ENCODE results near the gene CREBL2.
"Not testable (repeated sequence)": the region's sequence is repeated elsewhere in the genome, so short reads cannot be mapped to it uniquely, and the experiment has no call there.

Gene CREBL2, protein sequence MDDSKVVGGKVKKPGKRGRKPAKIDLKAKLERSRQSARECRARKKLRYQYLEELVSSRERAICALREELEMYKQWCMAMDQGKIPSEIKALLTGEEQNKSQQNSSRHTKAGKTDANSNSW

DNA sequence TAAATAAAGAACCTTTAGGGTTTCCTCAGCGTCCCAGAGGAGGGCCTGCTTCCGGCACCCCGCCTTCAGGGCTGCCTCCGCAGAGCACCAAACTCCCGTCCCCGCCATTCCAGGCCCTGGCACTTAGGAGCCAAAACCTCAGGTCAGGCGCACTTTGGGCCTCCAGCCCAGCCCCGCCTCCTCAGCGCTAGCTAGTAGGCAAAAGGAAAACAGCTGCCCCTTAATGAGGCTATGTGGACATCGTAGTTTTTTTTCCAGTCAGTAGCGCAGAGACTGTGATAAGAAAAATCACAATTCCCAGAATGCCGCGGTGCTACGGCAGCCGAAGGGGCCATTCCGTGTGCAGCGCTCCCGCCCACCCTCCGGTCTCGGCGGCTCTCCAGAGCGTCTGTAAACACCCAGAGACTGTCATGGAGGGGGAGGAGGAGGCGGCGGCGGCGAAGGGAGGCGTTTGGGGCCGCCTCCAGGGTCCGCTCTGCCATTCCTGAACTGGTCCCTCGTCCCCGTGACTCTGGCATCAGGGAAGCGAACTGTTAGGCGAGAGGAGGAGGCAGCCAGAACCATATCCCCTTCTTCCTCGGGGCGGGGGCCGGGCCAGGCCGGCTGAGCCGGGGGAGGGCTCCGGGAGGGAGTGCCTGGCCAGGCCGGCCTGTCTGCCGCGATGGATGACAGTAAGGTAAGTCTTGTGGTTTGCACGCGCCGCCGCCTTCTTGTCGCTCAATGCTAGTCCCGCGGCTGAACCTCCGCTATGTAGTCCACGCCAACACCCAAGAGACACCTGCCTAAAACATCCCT, at the start of gene CREBL2:
Gene CREBL2, plus strand, starts transcription at position 365 of the 795 bp plus-strand sequence. Its CDS starts 297 bp downstream, at position 662.
- DNase-seq = peak; percentile 53

DNA sequence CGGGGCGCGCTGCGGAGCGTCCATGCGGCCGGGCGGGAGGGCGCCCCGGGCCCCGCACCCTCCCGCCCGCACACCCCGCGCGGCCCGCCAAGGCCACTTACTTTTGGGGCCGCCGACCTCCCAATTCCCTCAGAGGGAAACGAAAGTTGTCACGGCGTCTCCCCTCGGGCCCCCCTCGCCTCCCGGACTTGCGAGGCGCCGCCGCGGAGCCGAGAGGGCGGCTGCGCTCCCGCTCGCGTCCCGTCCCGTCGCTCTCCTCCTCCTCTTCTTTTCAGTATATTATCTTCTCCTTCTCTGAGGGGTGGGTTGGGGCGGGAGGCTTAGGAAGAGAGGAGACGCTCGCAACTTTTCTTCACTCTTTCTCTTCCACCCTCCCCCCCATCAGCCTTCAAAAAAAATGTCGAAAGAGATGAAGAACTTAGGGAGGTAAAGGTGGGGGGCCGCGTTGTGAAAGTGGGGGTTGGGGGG, 49.6 kb upstream of the CREBL2 start:
- DNase-seq = no peak

DNA sequence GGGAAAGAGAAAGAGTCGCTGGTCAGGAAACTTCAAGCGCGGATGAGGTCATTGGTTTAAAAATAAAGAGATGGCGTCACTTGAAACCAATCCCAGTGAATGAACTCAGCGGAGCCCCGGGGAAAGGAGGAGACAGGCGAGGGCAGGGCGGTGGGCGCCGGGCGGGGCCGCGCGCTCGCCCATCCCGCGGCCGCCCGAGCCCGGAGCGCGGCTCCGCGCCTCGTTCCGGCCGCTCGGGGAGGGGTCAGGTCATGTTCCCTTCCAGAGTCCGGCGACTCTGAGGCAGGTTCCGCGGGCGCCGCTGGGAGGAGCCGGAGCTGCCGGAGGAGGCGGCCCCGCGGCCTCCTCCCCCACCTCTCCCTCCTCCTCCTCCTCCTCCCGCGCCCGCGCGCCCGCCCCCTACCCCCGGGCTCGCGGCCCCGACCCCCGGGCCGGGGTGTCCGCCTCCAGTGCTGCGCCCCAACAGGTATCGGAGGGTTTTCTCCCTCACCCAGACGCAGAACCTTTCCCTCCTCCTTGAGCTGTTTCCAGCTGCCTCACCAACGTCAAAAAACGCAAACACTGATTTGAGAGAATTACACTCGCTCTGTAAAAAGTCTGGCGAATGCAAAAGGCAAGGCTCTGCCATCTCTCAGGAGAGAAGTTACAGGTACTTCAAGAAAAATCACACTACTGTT, 49.0 kb upstream of the CREBL2 start, which contains the start of gene DUSP16:
Gene DUSP16, minus strand, starts transcription at position 279 of the 677 bp plus-strand sequence. CDS start 41,765 bp downstream, outside the sequence.
- DNase-seq = peak; percentile 78

DNA sequence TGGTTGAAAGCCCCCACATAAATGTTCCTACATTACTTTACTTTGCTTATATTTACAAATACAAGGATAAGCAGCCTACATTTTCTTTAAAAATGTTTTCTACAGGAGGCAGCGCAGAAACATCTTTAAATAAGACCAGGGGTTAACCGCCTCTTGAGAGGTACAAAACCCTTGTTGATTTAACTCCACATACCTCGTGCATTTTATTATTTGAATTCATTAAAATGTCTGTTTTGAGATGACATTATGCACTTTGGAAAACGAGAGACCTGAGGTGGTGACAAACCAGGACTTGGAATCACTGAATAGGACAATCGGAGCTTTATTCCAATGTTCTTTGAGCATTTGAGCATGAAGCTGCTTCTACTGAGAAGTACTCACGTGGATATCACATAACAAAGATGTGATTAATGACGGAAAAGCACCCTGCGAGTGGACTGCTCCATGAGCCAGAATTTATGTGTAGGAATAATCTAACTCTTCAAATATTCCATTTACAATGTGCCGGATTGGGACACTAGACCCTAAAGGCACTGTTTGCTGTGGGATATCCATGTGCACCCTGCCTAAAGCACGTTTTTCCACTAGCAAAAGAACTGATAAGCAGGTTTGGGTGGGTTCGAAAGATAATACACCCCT, 48.3 kb upstream of the CREBL2 start:
- DNase-seq = no peak

DNA sequence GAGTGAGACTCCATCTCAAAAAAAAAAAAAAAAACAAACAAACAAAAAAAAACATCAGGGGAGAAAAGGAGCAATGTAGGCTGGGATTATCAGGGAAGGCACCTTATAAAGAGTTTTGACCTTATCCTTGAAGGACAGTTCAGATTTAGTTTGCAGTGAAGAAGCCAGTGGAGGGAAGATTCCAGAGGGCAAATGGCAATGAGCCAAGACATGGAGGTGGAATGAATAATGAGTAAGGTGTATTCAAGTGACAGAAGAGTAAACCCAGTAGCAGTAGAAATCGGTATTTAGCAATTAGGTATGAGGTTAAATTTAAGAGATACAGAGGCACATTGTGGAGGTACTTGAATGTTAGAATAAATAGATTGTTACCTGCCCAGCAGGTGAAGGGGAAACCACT, 46.8 kb upstream of the CREBL2 start:
- no peak for DNase-seq

DNA sequence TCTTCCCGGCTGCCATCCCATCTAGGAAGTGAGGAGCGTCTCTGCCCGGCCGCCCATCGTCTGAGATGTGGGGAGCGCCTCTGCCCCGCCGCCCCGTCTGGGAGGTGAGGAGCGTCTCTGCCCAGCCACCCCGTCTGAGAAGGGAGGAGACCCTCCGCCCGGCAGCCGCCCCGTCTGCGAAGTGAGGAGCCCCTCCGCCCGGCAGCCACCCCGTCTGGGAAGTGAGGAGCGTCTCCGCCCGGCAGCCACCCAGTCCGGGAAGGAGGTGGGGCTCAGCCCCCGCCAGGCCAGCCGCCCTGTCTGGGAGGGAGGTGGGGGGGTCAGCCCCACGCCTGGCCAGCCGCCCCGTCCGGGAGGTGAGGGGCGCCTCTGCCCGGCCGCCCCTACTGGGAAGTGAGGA, 45.7 kb upstream of the CREBL2 start:
- not testable (repeated sequence) for DNase-seq

DNA sequence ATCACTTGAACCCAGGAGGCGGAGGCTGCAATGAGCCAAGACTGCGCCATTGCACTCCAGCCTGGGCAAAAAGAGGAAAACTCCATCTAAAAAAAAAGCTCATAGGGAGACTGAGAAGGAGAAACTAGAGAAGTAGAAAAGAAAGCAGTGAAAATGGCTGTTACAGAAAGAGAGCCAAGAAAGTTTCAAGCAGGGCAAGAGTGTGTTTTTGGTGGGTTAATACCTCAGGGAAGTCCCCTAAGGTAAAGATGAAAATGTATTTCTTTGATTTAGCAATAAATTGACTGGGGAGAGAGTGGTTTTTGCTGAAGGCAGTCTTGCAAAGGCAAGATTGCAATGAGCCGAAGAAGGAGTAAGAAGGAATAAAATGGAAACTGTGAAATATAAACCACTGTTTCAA, 39.0 kb upstream of the CREBL2 start:
- DNase-seq = no peak

DNA sequence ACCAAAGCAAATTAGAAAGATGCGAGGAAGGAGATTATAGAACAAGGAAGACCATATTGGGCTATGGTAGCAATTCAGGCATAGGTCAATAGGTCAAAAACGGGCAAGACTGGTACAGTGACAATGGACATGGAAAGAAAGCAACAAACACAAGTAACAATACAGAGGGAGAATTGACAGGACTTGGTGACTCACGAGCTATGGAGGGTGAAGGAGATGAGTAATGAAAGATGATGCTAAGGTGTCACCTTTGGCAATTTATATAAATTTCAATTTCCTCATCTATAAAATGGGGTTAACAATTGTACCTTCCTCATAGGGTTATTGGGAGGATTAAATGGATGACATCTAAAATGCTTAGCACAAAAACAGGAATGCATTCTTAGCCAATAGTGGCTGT, 33.9 kb upstream of the CREBL2 start:
- DNase-seq = no peak

DNA sequence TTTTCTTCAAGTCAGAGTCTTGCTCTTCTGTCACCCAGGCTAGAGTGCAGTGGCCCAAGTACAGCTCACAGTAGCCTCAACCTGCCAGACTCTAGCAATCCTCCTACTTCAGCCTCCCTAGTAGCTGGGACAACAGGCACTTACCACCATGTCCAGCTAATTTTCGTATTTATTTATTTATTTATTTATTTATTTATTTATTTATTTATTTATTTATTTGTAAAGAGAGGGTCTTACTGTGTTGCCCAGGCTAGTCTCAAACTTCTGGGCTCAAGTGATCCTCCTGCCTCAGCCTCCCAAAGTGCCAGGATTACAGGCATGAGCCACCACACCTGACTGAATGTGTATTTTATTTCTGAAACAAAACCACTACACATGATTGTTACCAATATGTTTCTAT, 31.0 kb upstream of the CREBL2 start:
- DNase-seq = not testable (repeated sequence)

DNA sequence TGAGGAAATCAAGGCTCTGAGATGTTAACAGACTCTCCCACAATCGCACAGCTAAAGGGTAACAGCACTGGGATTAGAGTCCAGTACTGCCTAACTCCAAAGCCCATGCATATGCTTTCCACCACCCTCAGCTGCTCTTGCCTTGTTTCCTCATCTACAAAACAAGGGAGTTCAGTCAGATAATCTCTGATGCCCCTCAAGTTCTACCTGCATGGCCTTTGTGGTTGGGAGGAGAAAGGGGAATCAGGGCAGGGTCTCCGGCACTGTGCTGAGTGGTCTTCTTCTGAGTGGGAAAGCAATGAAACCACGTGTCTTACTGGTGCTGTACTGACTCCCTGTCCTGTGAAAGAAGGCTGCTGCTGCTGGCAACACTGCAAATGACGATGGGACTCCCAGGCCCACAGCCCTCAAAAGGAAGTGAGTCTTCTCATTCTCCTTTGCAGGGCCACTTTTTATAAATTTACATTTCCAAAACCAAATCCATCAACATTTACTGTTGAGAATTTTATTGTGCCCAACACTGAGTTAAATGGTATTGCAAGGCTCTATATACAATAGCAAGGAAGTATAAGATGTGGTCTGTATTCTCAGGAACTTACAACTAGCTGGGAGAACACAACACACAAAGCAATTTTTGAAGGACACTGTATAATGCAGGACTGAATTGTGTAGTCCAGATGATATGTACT, 29.3 kb upstream of the CREBL2 start:
- no peak for DNase-seq

DNA sequence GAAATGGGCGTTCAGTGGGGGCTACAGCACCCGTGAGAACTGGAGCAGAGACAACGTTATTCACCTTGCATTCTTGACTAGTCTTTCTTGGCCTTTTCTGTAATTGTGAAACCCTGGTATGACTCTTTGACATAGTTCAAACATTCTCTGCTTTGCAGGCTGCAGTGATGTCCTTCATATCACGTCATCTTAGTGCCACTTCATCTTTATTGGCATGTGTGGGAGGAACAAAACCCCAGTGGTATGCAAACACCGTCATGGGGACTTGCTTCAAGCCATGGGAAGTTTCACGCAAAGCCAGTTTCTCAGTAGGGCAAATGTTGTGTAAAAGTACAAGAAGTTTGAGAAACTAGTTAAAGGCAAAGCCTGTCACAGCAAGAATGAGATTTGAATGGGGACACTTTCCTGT, 28.8 kb upstream of the CREBL2 start:
- no peak for DNase-seq

DNA sequence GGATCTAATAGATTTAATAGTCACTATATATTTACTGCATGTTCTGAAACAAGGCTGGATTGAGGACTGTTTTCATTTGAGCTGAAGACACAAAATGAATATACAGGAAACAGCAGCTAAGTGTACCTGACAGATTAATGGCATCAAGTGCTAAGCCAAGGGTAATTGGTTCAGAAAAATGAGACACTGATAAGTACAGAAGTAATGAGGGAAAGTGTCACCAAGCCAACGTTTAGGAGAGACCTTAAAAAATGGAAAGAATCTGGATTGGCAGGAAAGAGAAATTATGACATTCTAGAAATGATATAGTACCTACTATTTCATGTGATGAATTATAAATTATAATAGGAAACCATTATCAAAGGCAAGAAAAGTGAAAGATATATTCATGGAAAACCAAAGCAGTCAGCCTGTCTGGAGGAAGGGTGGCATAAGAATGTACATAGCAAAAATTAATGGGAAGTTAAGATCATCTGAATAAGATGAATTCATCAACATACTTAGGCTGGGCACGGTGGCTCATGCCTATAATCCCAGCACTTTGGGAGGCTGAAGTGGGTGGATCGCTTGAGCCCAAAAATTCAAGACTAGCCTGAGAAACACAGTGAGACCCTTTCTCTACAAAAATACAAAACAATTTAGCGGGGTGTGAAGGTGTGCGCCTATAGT, 28.0 kb upstream of the CREBL2 start:
- no peak for DNase-seq

DNA sequence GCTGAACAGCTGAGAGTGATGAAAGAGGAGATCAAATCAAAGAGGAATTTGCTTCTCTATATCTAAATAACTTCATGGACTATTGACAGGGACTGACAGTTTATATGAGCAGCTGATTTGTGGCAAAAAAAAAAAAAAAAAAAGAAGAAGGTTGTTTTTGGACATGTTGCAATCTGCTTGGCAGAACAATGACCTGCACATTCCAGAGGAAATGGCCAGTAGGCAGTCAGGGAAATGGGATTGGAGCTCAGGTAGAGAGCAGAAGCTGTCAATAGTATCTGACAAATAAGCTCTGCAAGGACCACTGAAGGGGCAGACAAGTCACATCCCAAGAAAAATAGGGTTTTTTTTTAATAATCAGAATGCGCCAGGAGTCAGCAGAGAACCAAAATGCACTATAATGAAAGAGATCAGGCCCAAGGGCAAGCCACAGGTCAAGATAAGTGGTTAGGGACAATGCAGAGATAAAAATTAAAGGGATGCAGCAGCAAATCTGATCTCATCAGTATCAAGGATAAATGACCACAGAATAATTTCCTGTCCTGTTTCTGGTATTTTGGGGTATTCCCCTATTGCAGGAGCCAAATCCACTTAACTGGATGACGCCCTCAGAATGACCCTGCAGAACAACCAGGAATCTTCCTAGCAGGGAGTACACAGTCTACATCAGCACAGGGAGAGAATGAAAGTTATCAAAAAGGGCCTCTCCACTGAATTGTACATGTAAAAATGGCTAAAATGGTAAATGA, 26.4 kb upstream of the CREBL2 start:
- DNase-seq = no peak

DNA sequence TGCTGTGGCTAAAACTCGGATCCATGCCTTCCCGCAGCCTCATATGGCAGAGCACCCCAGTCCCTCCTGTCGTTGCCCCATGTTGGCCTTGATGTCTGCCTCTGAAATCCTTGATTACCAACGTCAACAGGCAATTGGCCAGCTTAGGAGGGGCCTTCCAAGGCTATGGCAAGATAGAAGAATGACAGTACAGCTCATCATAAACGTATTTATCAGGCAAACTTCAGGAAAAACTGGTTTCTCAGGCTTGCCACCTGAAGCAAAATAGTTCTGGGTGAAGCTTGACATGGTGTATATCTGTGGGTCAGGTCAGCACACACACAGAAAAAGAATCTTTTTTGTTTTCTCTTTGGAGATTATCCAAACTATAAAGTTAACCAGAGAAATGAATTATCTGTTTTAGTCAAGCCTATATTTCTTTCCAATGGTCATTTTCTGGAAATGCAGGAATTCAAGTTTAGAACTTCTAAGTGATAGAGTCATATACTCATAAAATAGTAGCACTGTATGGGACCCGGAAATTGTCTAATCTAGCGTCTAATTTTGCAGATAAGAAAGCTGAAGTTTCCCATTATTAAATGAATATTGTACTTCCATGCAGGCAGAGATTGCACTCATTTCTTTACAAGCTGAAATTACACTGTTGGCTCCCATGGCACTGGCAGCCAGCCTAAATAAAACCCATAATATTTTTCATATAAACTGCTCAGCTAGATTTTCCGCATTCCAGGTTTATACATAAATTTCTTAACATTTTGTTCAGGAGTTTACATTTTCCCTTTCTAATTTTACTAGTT, 24.6 kb upstream of the CREBL2 start:
- no peak for DNase-seq

DNA sequence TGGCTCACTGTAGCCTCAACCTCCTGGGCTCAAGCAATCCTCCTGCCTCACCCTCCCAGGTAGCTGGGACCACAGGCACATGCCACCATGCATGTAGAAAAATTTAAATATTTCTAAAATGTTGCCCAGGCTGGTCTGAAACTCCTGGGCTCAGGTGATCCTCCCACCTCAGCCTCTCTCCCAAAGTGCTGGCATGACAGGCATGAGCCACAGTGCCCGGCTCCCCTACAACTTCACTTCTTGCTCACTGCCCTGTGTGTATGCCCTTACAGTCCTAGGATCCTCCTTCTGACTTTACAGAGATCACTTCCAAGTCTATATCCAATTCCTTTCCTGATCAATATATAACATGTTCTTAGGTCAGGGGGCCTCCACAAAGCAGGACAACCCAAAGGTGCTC, 23.8 kb upstream of the CREBL2 start:
- DNase-seq = no peak

DNA sequence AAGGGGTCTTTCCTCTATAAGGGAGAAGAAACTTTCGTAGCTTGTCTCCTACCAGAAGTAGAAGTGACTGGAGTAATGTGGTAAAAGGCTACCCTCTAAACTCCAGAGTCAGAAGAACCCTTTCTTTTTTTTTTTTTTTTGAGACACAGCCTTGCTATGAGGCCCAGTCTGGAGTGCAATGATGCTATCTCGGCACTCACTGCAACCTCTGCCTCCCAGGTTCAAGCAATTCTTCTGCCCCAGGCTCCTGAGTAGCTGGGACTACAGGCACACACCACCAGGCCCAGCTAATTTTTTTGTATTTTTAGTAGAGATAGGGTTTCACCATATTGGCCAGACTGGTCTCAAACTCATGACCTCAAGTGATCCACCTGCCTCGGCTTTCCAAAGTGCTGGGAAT, 23.2 kb upstream of the CREBL2 start:
- not testable (repeated sequence) for DNase-seq

DNA sequence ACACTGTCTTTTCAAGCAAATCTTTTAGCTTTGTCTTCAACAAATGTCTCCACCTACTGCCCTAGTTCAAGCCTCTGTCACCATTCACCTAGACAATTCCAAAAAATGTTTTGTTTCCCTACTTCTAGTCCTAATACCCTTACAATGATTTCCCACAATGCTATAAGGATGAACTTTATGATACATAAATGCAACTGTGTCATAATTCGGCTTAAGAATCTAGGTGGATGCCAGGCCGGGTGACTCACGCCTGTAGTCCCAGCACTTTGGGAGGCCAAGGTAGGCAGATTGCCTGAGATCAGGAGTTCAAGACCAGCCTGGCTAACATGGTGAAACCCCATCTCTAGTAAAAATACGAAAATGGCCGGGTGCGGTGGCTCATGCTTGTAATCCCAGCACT, 20.7 kb upstream of the CREBL2 start:
- DNase-seq = no peak

DNA sequence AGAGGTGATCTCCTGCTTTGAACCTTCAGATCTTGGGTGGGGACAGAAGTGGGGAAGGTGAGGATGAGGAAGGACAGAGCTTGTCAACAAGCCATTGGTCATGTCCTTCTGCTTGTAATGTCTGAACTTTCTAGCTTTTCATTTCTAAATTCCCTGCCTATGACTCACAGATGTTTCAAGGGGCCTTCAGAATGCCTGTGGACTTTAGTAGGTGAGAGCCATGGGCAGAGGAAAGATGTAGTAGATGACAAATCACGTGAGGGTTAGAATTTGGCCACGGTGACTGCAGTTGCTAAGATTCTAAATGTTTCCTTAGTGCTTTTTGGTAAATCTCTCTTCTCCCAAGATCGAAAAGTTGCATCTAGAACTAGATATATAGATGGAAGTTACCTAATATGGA, 18.7 kb upstream of the CREBL2 start:
- no peak for DNase-seq

DNA sequence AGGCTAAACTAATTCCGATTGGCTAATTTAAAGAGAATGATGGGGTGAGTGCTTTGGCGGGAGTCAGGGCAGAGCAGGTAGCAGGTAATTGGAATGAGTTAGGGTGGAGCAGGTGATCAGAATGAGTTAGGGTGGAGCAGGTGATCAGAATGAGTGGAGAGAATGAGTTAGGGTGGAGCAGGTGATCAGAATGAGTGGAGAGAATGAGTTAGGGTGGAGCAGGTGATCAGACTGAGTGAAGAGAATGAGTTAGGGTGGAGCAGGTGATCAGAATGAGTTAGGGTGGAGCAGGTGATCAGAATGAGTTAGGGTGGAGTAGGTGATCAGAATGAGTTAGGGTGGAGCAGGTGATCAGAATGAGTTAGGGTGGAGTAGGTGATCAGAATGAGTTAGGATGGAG, 15.7 kb upstream of the CREBL2 start:
- DNase-seq = not testable (repeated sequence)

DNA sequence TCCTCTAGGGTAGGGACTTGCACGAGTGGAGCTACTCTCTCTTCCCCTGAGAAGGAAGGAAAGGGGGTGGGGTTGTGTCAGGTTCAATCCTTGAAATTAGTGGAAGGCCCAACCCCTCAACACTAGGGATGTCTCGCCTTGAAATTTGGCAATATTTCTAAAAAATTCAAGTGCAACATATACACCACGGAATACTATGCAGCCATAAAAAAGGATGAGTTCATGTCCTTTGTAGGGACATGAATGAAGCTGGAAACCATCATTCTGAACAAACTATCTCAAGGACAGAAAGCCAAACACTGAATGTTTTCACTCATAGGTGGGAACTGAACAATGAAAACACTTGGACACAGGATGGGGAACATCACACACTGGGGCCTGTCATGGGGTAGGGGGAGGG, 15.1 kb upstream of the CREBL2 start:
- not testable (repeated sequence) for DNase-seq

DNA sequence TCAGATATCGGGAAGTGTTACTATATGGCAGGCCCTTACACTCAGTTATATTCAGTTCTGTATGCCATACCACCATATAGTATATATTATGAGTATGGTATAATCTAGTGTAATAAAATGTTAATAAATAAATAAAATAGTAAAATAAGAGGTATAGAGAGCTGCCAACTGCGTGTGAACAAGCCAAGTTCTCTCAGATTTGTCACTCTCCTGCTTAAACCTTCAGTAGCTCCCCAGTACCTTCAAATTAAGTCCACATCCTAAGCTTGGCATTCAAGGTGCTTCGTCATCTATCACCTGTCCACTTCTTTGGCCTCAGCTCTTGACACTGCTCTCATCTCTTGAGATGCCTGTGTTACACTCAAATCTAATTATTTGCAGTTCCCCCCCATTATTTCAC, 12.8 kb upstream of the CREBL2 start:
- no peak for DNase-seq

All from cortex of kidney (tissue), 1 donor.